Mesodermal cell (in vitro differentiated cells): Measurements from ENCODE around the gene RTN3.
"Not testable (repeated sequence)": the region's sequence is repeated elsewhere in the genome, so short reads cannot be mapped to it uniquely, and the experiment has no call there.

Experiments used
- H3K27ac ChIP-seq: 2 replicates; pipeline ENCODE4 v1.7.0; 2013; ENCODE audit warnings: mild to moderate bottlenecking, low read depth, low read length, moderate library complexity; ENCODE audit not compliant: severe bottlenecking
- H3K36me3 ChIP-seq: 2 replicates; pipeline ENCODE4 v1.7.1; 2013; ENCODE audit warnings: mild to moderate bottlenecking, low read length, moderate library complexity; ENCODE audit not compliant: control insufficient read depth, insufficient read depth
- H3K4me1 ChIP-seq: one replicate; pipeline ENCODE4 v1.7.1; 2013; ENCODE audit warnings: mild to moderate bottlenecking, low read length; ENCODE audit not compliant: insufficient read depth, control insufficient read depth, poor library complexity, severe bottlenecking
- H3K4me3 ChIP-seq: 2 replicates; pipeline ENCODE4 v1.7.0; 2013; ENCODE audit warnings: low read length, control low read depth, mild to moderate bottlenecking; ENCODE audit not compliant: insufficient read depth, poor library complexity, severe bottlenecking; ENCODE audit errors: extremely low read depth
- H3K9me3 ChIP-seq: 2 replicates; pipeline ENCODE4 v1.7.1; 2013; ENCODE audit warnings: mild to moderate bottlenecking, low read length, moderate library complexity; ENCODE audit not compliant: control insufficient read depth
- WGBS, 2 experiments: methylation state at CpG; one replicate each; pipeline ENCODE4 v1.1.5; 2013; ENCODE audit warnings: missing lambda C conversion rate in 2 of 2; ENCODE audit not compliant: insufficient coverage in 2 of 2; 5-methylcytosine and 5-hydroxymethylcytosine counted together

Gene RTN3

DNA sequence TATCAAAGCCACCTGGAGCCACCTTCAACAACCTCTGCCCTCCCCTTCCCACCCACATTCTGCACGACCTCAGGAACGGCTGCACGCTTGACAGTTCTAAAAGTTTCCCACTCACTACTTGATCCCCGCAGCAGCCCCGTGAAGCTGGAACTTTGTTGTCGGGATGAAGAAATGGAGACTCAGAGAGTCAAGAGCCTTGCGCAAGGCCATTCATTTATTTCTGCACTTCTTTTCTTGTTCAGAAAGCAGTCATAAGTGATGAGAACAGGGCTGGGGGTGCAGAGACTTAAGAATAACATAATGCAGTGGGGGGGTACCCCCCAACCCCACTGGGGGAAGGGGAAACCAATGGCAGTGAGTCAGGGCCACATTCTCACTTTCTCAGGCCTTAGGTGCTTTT lies 89.5 kb downstream of the RTN3 start:
- no peak overlapping the region for H3K4me3 ChIP-seq
- peaks cover 12% of the 10 kb centered on the region for H3K4me1 ChIP-seq
- 78 to 91% methylated on average over 4 to 7 of the region's 7 CpGs for WGBS, 2 experiments
- no peak overlapping the region for H3K27ac ChIP-seq
- peaks cover 13% of the 10 kb centered on the region for H3K36me3 ChIP-seq
- no peaks in the 10 kb centered on the region for H3K9me3 ChIP-seq

DNA sequence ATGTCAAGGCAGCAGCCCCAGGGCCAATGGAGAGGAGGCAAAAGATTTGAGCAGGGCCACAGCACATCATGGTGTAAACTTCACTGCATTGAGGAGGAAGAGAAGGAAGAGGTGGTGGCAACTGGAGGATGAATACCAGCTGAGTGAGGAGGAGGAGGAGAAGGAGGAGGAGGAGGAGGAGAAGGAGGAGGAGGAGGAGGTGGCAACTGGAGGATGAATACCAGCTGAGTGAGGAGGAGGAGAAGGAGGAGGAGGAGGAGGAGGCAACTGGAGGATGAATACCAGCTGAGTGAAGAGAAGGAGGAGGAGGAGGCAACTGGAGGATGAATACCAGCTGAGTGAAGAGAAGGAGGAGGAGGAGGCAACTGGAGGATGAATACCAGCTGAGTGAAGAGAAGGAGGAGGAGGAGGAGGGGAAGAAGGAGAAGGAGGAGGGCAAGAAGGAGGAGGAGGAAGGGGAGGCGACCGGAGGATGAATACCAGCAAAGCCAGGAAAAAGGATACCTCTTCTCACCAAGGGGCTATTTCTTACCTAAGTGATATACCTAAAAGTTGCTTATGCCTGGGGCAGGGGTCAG lies 90.5 kb downstream of the RTN3 start:
- H3K9me3 ChIP-seq, H3K4me1 ChIP-seq, H3K36me3 ChIP-seq, H3K27ac ChIP-seq, H3K4me3 ChIP-seq: not testable (repeated sequence)
- no CpG with 5 or more reads among the region's 2 CpGs for WGBS, 2 experiments

- Histone ChIP-seq H3K4me1 (peaks cover 18% of the 10 kb centered on the region), H3K9me3 (no peaks in the 10 kb centered on the region), H3K36me3 (no peaks in the 10 kb centered on the region), H3K4me3 (no peak overlapping the region), H3K27ac (no peak overlapping the region)
- WGBS, 2 experiments: 79 to 100% methylated on average over 2 to 3 of the region's 3 CpGs
Observed at GRCh38 chr11:63775191-63775590, 93.9 kb downstream of the RTN3 start.

DNA sequence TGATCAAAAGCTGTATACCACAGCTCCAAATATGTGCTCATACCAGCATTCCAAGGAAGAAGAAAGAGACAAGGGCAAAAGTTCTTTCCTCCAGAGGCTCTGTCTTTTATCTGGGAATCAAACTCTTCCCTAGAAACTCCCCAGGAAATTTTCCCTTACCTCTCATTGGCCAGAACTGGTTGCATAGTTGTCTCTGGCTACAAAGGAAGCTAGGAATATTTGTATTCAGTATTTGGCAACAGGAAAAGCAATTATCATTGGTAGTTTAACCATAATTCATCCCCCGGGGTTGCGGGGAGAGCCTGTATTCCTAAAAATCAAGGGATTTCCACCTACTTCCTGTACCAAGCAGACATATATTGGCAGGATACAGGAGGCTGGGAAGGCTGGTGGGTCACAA lies 97.7 kb downstream of the RTN3 start:
- no CpG with 5 or more reads among the region's 2 CpGs for WGBS, 2 experiments

GRCh38 chr11:63782749-63783148 lies 101.4 kb downstream of the RTN3 start:
- WGBS, 2 experiments: 100% methylated on average over 1 to 4 of the region's 6 CpGs
- Histone ChIP-seq H3K27ac (no peak overlapping the region), H3K4me3 (no peak overlapping the region), H3K9me3 (no peaks in the 10 kb centered on the region), H3K36me3 (no peaks in the 10 kb centered on the region), H3K4me1 (peaks cover 25% of the 10 kb centered on the region)

More for the DNA sequence above, 97.7 kb downstream of the RTN3 start:
- Histone ChIP-seq H3K27ac (peak overlapping the region; percentile 71), H3K4me3 (no peak overlapping the region), H3K36me3 (no peaks in the 10 kb centered on the region), H3K9me3 (no peaks in the 10 kb centered on the region), H3K4me1 (peaks cover 22% of the 10 kb centered on the region)

DNA sequence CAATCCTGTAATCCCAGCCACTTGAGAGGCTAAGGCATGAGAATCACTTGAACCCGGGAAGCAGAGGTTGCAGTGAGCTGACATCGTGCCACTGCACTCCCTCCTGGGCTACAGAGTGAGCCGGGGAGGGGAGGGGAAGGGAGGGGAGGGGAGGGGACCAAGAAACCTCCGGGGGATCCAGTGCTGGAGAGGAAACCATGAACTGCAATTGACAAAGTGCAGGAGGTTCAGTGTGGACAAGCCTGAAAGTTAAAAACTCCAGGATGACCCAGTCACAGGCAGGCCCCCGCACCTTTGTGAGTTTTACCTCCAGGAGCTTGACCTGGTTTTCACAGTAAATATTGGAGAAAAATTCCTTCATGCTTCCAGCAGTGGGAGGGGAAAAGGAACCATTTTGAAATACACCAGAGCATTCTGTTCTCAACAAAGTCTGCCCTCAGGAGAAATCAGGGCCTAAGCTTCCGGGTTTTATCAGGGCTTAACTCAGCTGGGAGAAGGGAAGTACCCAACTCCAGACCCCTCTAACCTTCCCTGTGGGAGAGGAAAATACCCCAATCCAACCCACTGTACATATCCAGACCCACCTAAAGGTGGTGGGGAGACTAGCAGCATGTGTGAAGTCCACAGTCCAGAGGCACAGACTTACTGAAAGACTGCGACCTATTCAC lies 102.8 kb downstream of the RTN3 start:
- 50 to 78% methylated on average over 3 of the region's 7 CpGs for WGBS, 2 experiments
- no peak overlapping the region for H3K4me3 ChIP-seq
- H3K4me1 ChIP-seq: peaks cover 18% of the 10 kb centered on the region
- peak overlapping the region; percentile 52 for H3K27ac ChIP-seq
- no peaks in the 10 kb centered on the region for H3K9me3 ChIP-seq
- no peaks in the 10 kb centered on the region for H3K36me3 ChIP-seq

DNA sequence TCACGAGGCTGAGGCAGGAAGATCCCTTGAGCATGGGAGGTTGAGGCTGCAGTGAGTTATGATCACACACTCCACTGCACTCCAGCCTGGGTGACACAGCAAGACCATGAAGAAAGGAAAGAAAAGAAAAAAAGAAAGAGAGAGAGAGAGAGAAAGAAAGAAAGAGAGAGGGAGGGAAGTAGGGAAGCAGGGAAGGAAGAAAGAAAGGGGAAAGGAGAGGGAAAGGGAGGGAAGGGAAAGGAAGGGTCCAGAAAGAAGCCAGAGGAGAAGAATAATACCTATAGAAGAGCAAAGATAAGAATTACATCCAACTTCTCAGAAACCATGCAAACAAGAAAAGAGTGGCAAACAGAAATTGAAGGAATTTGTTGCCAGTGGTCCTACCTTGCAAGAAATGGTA lies 104.5 kb downstream of the RTN3 start:
- no CpG with 5 or more reads among the region's 1 CpG for WGBS, 2 experiments
- Histone ChIP-seq H3K36me3 (no peaks in the 10 kb centered on the region), H3K4me1 (peaks cover 5% of the 10 kb centered on the region), H3K9me3 (no peaks in the 10 kb centered on the region), H3K27ac (no peak overlapping the region), H3K4me3 (no peak overlapping the region)

DNA sequence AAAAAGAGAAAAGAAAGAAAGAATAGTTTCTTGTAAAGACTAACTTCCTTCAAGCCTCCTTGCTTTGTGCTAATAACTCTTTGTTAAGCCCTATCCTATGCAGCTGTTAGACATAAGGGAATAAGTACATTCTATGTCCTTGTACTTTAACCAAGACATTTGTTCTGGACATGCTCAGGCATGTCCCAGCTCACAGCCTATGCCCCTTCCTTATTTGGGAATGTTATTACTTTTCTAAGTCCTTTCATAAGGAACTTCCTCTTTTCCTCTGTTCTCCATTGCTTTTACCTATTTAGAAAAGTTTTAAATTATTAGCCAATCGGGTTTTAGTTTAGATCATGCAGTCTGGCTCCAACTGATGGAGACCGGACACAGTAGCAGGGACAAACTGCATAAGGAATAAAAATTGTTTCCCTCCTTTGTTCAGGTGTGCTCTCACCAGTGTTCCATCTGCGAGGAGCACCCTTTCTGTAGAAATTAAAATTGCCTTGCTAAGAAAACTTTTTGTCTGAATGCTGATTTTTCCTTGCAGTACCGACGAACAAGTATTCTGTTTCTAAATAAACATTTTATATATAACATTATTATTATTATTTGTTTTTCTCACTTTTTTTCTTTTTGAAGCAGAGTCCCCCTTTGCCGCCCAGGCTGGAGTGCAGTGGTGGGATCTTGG lies 110.3 kb downstream of the RTN3 start:
- no peak overlapping the region for H3K4me3 ChIP-seq
- no peak overlapping the region for H3K27ac ChIP-seq
- H3K9me3 ChIP-seq: peaks cover 12% of the 10 kb centered on the region
- no peaks in the 10 kb centered on the region for H3K4me1 ChIP-seq
- H3K36me3 ChIP-seq: no peaks in the 10 kb centered on the region
- 67 to 100% methylated on average over 1 to 2 of the region's 6 CpGs for WGBS, 2 experiments

DNA sequence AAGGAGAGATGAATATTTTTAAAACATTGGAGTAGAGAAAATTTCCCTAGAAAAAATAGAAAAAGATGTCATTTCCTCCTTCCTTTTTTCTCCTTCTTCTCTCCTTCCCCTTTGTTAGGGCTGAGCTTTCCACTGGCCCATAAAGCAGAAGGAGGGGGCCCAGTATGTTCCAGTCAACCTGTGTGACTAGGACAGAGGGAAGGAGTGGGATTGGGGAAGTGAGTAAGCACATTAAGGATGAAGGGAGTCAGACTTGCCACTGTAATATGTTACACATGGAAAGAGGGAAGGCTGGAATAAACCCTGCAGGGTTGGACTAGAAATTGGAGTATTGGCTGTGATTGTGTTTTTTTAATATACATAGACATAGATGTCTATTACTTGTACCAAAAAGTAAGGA lies 111.9 kb downstream of the RTN3 start:
- H3K36me3 ChIP-seq: no peaks in the 10 kb centered on the region
- no peak overlapping the region for H3K4me3 ChIP-seq
- H3K4me1 ChIP-seq: no peaks in the 10 kb centered on the region
- no peak overlapping the region for H3K27ac ChIP-seq
- H3K9me3 ChIP-seq: peaks cover 12% of the 10 kb centered on the region

DNA sequence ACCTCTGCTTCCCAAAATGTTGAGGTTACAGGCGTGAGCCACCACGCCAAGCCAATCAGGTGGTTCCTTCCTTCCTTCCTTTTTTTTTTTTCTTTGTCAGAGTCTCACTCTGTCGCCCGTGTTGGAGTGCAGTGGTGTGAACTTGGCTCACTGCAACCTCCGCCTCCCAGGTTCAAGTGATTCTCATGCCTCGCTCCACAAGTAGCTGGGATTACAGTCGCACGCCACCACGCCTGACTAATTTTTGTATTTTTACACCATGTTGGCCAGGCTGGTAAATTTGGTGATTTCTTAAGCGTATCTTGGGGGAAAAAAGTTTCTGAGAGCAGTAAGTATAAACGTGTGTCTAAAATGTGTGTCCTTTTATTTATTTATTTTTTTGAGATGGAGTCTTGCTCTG lies 113.8 kb downstream of the RTN3 start:
- Histone ChIP-seq H3K4me1 (no peaks in the 10 kb centered on the region), H3K27ac (no peak overlapping the region), H3K4me3 (no peak overlapping the region), H3K36me3 (no peaks in the 10 kb centered on the region), H3K9me3 (peaks cover 12% of the 10 kb centered on the region)
- WGBS, 2 experiments: 95% methylated on average over 7 to 10 of the region's 11 CpGs

GRCh38 chr11:63800921-63801320 lies 119.6 kb downstream of the RTN3 start:
- 57 to 74% methylated on average over 1 to 4 of the region's 5 CpGs for WGBS, 2 experiments
- Histone ChIP-seq H3K4me3 (no peak overlapping the region), H3K9me3 (no peaks in the 10 kb centered on the region), H3K27ac (no peak overlapping the region), H3K4me1 (peaks cover 10% of the 10 kb centered on the region), H3K36me3 (no peaks in the 10 kb centered on the region)
